ENCODE results near the gene DBNL. TPM values are rescaled to one million over a fixed set of nuclear protein-coding genes. Genes with fewer than 3 reads are reported as not detected.

DBNL gene
- total RNA-seq, 1 donor from 2014 or later, result 31.2 TPM

GRCh38 chr7:44072364-44073231 lies 28.1 kb downstream of the DBNL start:
- peak; percentile 51 for ATAC-seq
- DNase-seq, result peak; percentile 87
- intact Hi-C loops (cut with micrococcal nuclease), result no loop called here

GRCh38 chr7:44073664-44074348 lies 29.3 kb downstream of the DBNL start:
- peak; percentile 91 for DNase-seq
- intact Hi-C loops (cut with micrococcal nuclease), result no loop called here
- ATAC-seq, result peak; percentile 74

- intact Hi-C loops (cut with micrococcal nuclease), result no loop called here
- no peak for DNase-seq
These were observed 29.8 kb downstream of the DBNL start for GRCh38 chr7:44074349-44074695.

GRCh38 chr7:44075296-44076075 lies 31.0 kb downstream of the DBNL start:
- intact Hi-C loops (cut with micrococcal nuclease), result no loop called here
- DNase-seq, result peak; percentile 18
- ATAC-seq, result no peak

More at GRCh38 chr7:44074349-44074695, 29.8 kb downstream of the DBNL start:
- no peak for ATAC-seq

GRCh38 chr7:44076101-44076895 lies 31.8 kb downstream of the DBNL start:
- peak; percentile 76 for DNase-seq

GRCh38 chr7:44077061-44077460 lies 32.6 kb downstream of the DBNL start:
- no peak for ATAC-seq
- peak; percentile 16 for DNase-seq
- intact Hi-C loops (cut with micrococcal nuclease), result no loop called here

More at GRCh38 chr7:44076101-44076895, 31.8 kb downstream of the DBNL start:
- no peak for ATAC-seq
- intact Hi-C loops (cut with micrococcal nuclease), result no loop called here

- peak; percentile 66 for DNase-seq
- peak; percentile 47 for ATAC-seq
- intact Hi-C loops (cut with micrococcal nuclease), result no loop called here
These were observed 33.2 kb downstream of the DBNL start for GRCh38 chr7:44077681-44078091.

- intact Hi-C loops (cut with micrococcal nuclease), result no loop called here
- DNase-seq, result no peak
- no peak for ATAC-seq
These were observed 34.0 kb downstream of the DBNL start for GRCh38 chr7:44078521-44078920.

- intact Hi-C loops (cut with micrococcal nuclease), result no loop called here
- DNase-seq (no peak), ATAC-seq (no peak)
These were observed 35.0 kb downstream of the DBNL start for GRCh38 chr7:44079331-44080021.

GRCh38 chr7:44080118-44080517 lies 35.6 kb downstream of the DBNL start:
- intact Hi-C loops (cut with micrococcal nuclease), result no loop called here
- ATAC-seq (no peak), DNase-seq (peak; percentile 24)

GRCh38 chr7:44080686-44081265 lies 36.3 kb downstream of the DBNL start:
- intact Hi-C loops (cut with micrococcal nuclease), result no loop called here
- ATAC-seq (no peak), DNase-seq (peak; percentile 29)

- DNase-seq (peak; percentile 30), ATAC-seq (no peak)
- intact Hi-C loops (cut with micrococcal nuclease), result no loop called here
These were observed 36.8 kb downstream of the DBNL start for GRCh38 chr7:44081266-44081748.

GRCh38 chr7:44082541-44083207 lies 38.2 kb downstream of the DBNL start:
- ATAC-seq (peak; percentile 92), DNase-seq (peak; percentile 100)
- intact Hi-C loops (cut with micrococcal nuclease), result no loop called here

- DNase-seq, result peak; percentile 5
These were observed 39.3 kb downstream of the DBNL start for GRCh38 chr7:44083796-44084195.

GRCh38 chr7:44084701-44085100 lies 40.2 kb downstream of the DBNL start:
- intact Hi-C loops (cut with micrococcal nuclease), result no loop called here

More at GRCh38 chr7:44083796-44084195, 39.3 kb downstream of the DBNL start:
- intact Hi-C loops (cut with micrococcal nuclease), result no loop called here
- no peak for ATAC-seq

GRCh38 chr7:44085546-44085945 lies 41.0 kb downstream of the DBNL start:
- intact Hi-C loops (cut with micrococcal nuclease), result no loop called here
- no peak for ATAC-seq

More at GRCh38 chr7:44084701-44085100, 40.2 kb downstream of the DBNL start:
- DNase-seq (no peak), ATAC-seq (no peak)

GRCh38 chr7:44086627-44087026 lies 42.1 kb downstream of the DBNL start:
- no peak for ATAC-seq
- DNase-seq, result no peak
- intact Hi-C loops (cut with micrococcal nuclease), result no loop called here

More at GRCh38 chr7:44085546-44085945, 41.0 kb downstream of the DBNL start:
- peak; percentile 6 for DNase-seq

All from left ventricle myocardium superior (tissue), 1 donor.